Measurements from ENCODE around the gene KIAA0930. TPM values are rescaled to one million over a fixed set of nuclear protein-coding genes. Genes with fewer than 3 reads are reported as not detected.
"Not testable (repeated sequence)": the region's sequence is repeated elsewhere in the genome, so short reads cannot be mapped to it uniquely, and the experiment has no call there.

Gene KIAA0930
- total RNA-seq, result 93.1 TPM

GRCh38 chr22:45240810-45241631 is at the start of gene KIAA0930:
Gene KIAA0930 (minus strand): TSS chr22:45240894. CDS start chr22:45240703, 191 bp downstream.
- peak; percentile 86 for DNase-seq (ENCODE audit: low spot score)

- DNase-seq (ENCODE audit: low spot score), result no peak
Measured at GRCh38 chr22:45286854-45287551, 46.3 kb upstream of the KIAA0930 start.

- no peak for DNase-seq (ENCODE audit: low spot score)
Measured at GRCh38 chr22:45285263-45286058, 44.8 kb upstream of the KIAA0930 start.

GRCh38 chr22:45284705-45285262 is 44.1 kb upstream of the KIAA0930 start, which contains the start of gene UPK3A:
Gene UPK3A (plus strand): TSS chr22:45284949. CDS start chr22:45285014, 65 bp downstream.
- peak; percentile 76 for DNase-seq (ENCODE audit: low spot score)

- no peak for DNase-seq (ENCODE audit: low spot score)
Measured at GRCh38 chr22:45281010-45281409, 40.3 kb upstream of the KIAA0930 start.

GRCh38 chr22:45280587-45280980 is 39.9 kb upstream of the KIAA0930 start:
- DNase-seq (ENCODE audit: low spot score), result no peak

- no peak for DNase-seq (ENCODE audit: low spot score)
Measured at GRCh38 chr22:45278125-45278524, 37.4 kb upstream of the KIAA0930 start.

- DNase-seq (ENCODE audit: low spot score), result not testable (repeated sequence)
Measured at GRCh38 chr22:45277720-45278119, 37.0 kb upstream of the KIAA0930 start.

GRCh38 chr22:45276507-45277105 is 35.9 kb upstream of the KIAA0930 start:
- DNase-seq (ENCODE audit: low spot score), result no peak

GRCh38 chr22:45273452-45274075 is 32.9 kb upstream of the KIAA0930 start:
- DNase-seq (ENCODE audit: low spot score), result peak; percentile 81

GRCh38 chr22:45272498-45272897 is 31.8 kb upstream of the KIAA0930 start:
- DNase-seq (ENCODE audit: low spot score), result no peak

- peak; percentile 51 for DNase-seq (ENCODE audit: low spot score)
Measured at GRCh38 chr22:45271667-45272201, 31.0 kb upstream of the KIAA0930 start.

- DNase-seq (ENCODE audit: low spot score), result no peak
Measured at GRCh38 chr22:45270095-45271020, 29.7 kb upstream of the KIAA0930 start.

GRCh38 chr22:45268958-45269844 is 28.5 kb upstream of the KIAA0930 start:
- peak; percentile 84 for DNase-seq (ENCODE audit: low spot score)

GRCh38 chr22:45268167-45268957 is 27.7 kb upstream of the KIAA0930 start:
- no peak for DNase-seq (ENCODE audit: low spot score)

- no peak for DNase-seq (ENCODE audit: low spot score)
Measured at GRCh38 chr22:45265535-45265934, 24.8 kb upstream of the KIAA0930 start.

- peak; percentile 75 for DNase-seq (ENCODE audit: low spot score)
Measured at GRCh38 chr22:45263463-45264269, 23.0 kb upstream of the KIAA0930 start.
